ENCODE results near the gene MTMR1.

Gene MTMR1

DNA sequence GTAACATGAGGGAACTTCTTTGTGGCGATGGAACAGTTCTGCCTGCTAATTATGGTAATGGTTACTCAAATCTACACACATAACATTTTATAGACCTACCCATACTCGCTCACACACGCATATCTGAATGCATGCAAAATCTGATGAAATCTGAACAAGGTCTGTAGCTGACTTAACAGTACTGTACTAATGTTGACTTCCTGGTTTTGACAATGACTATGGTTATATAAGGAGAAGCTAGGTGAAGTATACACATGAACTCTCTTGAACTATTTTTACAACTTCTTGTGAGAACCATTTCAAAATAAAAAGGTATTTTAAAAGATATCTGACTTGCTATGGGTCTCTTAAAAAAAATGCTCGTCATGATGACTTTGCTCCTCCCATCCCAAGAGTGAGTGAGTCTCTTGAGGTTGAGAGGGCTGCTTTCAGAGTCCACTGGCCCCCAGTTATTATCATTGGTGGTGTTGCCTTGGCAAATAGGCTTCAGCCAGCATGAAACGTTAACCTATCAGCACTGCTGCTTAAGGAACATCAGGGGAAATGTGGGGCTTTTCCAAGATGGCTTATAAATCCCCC lies 99.8 kb downstream of the MTMR1 start:
- DNase-seq = no peak

DNA sequence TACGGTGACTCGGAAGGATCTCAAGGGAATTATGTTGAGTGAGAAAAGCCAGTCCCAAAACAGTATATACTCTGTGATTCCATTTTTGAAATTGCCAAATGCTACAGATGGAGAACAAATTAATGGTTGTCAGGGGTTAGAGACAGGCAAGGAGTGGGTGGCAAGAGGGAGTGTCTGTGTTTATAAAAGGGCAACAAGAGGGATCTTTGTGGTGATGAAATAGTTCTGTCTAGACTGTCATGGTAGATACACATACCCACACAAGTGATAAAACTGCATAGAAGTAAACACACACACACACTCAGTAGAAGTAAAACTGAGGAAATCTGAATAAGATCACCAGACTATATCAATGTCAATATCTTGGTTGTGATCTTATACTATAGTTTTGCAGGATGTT lies 112.5 kb downstream of the MTMR1 start:
- no peak for DNase-seq

DNA sequence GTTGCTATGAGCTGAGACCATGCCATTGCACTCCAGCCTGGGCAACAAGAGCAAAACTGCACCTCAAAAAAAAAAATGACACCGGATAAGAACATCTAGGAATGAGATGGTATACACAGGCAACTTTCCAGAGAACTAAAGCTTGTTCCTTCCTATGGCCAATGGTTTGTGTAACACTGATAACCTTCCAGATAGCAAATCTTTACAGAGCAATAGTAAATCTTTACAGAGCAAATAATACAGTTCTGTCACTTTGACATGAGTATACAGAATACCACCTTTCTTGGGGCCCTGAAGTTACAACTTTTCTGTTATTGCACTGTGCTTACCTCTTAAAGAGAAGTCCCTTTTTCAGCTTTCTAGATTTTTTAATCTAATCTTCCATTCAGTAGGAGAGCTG lies 113.6 kb downstream of the MTMR1 start:
- DNase-seq = no peak

DNA sequence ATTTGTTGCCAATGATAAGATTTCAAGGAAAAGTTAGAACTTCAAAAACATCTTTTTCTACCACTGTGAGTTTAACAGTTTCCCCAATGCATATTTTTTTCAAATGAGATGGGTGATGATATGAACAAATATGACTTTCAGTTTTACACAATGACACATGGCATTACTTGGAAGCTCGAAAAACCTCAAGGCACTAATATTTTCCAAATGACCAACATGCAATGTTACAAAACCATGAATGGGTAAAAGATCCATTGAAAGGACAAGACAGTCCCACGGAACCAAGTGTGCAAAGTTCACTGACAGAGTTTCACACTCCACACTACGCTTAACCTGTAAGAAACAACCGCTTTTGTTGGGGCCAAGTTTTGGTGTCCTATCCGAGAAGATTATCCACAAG lies 120.7 kb downstream of the MTMR1 start:
- no peak for DNase-seq

Measured in SW 1271 (cell line).